GM12801 (cell line): ENCODE results near the gene SUSD1.

Source experiments
- CTCF ChIP-seq: IDR thresholded peaks from one replicate; pipeline ENCODE4 v1.5.1; 2011; ENCODE audit warnings: control low read depth; ENCODE audit not compliant: insufficient read length; ENCODE audit errors: extremely low read depth

Gene SUSD1

GRCh38 chr9:112140936-112141335 lies 34.2 kb downstream of the SUSD1 start:
- no peak for TF ChIP-seq CTCF

GRCh38 chr9:112137066-112137465 lies 38.0 kb downstream of the SUSD1 start:
- TF ChIP-seq CTCF, result no peak

- TF ChIP-seq CTCF, result no peak
Observed at GRCh38 chr9:112135706-112136105, 39.4 kb downstream of the SUSD1 start.

- TF ChIP-seq CTCF, result no peak
Observed at GRCh38 chr9:112132356-112132755, 42.7 kb downstream of the SUSD1 start.

- TF ChIP-seq CTCF, result no peak
Observed at GRCh38 chr9:112130997-112131396, 44.1 kb downstream of the SUSD1 start.

GRCh38 chr9:112130347-112130746 lies 44.8 kb downstream of the SUSD1 start:
- TF ChIP-seq CTCF, result no peak

- TF ChIP-seq CTCF, result no peak
Observed at GRCh38 chr9:112129246-112129645, 45.9 kb downstream of the SUSD1 start.

GRCh38 chr9:112127281-112127680 lies 47.8 kb downstream of the SUSD1 start:
- no peak for TF ChIP-seq CTCF
